CD4-positive, alpha-beta T cell (primary cell): ENCODE results near the gene GPR142. TPM values are rescaled to one million over a fixed set of nuclear protein-coding genes. Genes with fewer than 3 reads are reported as not detected.

Experiments
- ATAC-seq: fragments of 200-7000 bp; cut with Tn5 transposase; one replicate; pipeline ENCODE4 v1.10.0; 2022; ENCODE audit warnings: mild to moderate bottlenecking; ENCODE audit not compliant: poor library complexity
- CTCF ChIA-PET: fragments of 350-600 bp; sonication (Branson Sonifier 250); formaldehyde crosslinking; loops from one replicate; lab custom pipeline; 2021; ENCODE audit warnings: antibody characterized with exemption, inconsistent platforms; lab: Charles Lee
- POLR2A ChIA-PET: fragments of 350-600 bp; sonication (Branson Sonifier 250); formaldehyde crosslinking; loops from one replicate; lab custom pipeline; 2021; ENCODE audit warnings: antibody characterized with exemption, inconsistent platforms; lab: Charles Lee
- DNase-seq, 14 experiments: peaks; one replicate each; pipeline ENCODE4 v3.0.0-alpha.2; 2013 to 2020; ENCODE audit warnings: mixed read lengths in 2 of 14
- H3K27ac ChIP-seq, 2 donors: one replicate each; pipeline versions ENCODE4 v1.5.1 to v1.7.0; 2013; ENCODE audit warnings: low read length in 2 of 2, low read depth in 1 of 2, mild to moderate bottlenecking in 1 of 2
- H3K27me3 ChIP-seq, 2 experiments: 1 replicate in 1 of 2; 2 replicates in 1 of 2; pipeline versions ENCODE4 v1.6.1 to v1.7.0; 2013; ENCODE audit warnings: low read length in 2 of 2, control low read depth in 1 of 2, mild to moderate bottlenecking in 1 of 2, moderate library complexity in 1 of 2; ENCODE audit not compliant: insufficient read depth in 2 of 2, control insufficient read depth in 1 of 2
- H3K36me3 ChIP-seq: one replicate; pipeline ENCODE4 v1.6.1; 2013; ENCODE audit warnings: low read length, control low read depth; ENCODE audit not compliant: insufficient read depth
- H3K4me1 ChIP-seq: one replicate; pipeline ENCODE4 v1.6.1; 2013; ENCODE audit warnings: low read length, control low read depth; ENCODE audit not compliant: insufficient read depth
- H3K4me3 ChIP-seq: one replicate; pipeline ENCODE4 v1.5.1; 2013; ENCODE audit warnings: mild to moderate bottlenecking, low read length, moderate library complexity
- H3K9me3 ChIP-seq, 2 experiments: 1 replicate in 1 of 2; 2 replicates in 1 of 2; pipeline versions ENCODE4 v1.6.1 to v1.7.0; 2013; ENCODE audit warnings: low read length in 2 of 2, mild to moderate bottlenecking in 2 of 2, control low read depth in 1 of 2, moderate library complexity in 1 of 2; ENCODE audit not compliant: control insufficient read depth in 1 of 2, insufficient read depth in 1 of 2
- H3K27ac Mint-ChIP-seq: one replicate; pipeline ENCODE4 v1.8.0; 2020; ENCODE audit warnings: mixed read lengths
- H3K27me3 Mint-ChIP-seq: one replicate; pipeline ENCODE4 v1.8.0; 2021; ENCODE audit warnings: mixed read lengths
- H3K36me3 Mint-ChIP-seq: one replicate; pipeline ENCODE4 v1.8.0; 2021; ENCODE audit warnings: low read depth, mixed read lengths
- H3K4me1 Mint-ChIP-seq: one replicate; pipeline ENCODE4 v1.8.0; 2021; ENCODE audit warnings: low read depth, mixed read lengths
- H3K4me3 Mint-ChIP-seq: one replicate; pipeline ENCODE4 v1.8.0; 2020; ENCODE audit warnings: mild to moderate bottlenecking, mixed read lengths
- H3K9me3 Mint-ChIP-seq: one replicate; pipeline ENCODE4 v1.8.0; 2020; ENCODE audit warnings: mixed read lengths
- CTCF ChIP-seq: fragments of 200-600 bp; IDR thresholded peaks from one replicate; pipeline ENCODE4 v1.8.0; 2022; ENCODE audit warnings: antibody characterized with exemption, mild to moderate bottlenecking
- intact Hi-C, 2 experiments: fragments of 100-400 bp; cut with DNase I in 1 of 2; cut with micrococcal nuclease in 1 of 2; formaldehyde crosslinking; loops; one replicate each; pipeline versions ENCODE4 v1.15.1 to v1.9.0; 2023 to 2025; cut with DNase I, micrococcal nuclease
- total RNA-seq, 174 experiments: library from RNA in 2 of 174; stranded (reverse) in 2 of 174; gene quantifications; one replicate each; pipeline ENCODE4 v1.2.3 and lab custom pipeline; 2021 to 2026

Gene GPR142
- total RNA-seq, 2 experiments from 2014 or later: not detected

DNA sequence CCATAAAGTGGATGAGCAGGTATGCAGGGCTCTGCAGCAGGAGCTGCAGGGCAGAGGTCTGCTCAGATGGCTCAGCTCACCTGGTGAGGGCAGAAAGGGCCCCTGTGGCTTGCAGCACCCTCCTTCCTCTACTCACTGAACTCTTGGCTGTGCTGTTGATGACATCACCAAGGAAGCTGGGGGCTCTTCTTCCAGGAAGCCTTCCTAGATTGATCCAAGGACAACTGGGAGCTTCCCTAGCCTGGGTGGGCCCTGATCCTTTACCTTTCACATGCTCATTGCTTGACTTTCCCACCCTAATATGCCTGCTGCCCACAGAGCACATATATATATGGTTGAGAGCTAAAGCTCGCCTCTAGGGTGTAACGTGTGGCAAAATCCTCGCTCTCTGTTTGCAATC, 38.8 kb upstream of the GPR142 start:
- DNase-seq (no peak), ATAC-seq (no peak)
- Mint-ChIP-seq H3K4me1 (peaks cover 28% of the 10 kb centered on the region), H3K9me3 (no peaks in the 10 kb centered on the region), H3K27me3 (peaks cover 18% of the 10 kb centered on the region), H3K36me3 (no peaks in the 10 kb centered on the region), H3K27ac (no peak overlapping the region), H3K4me3 (no peak overlapping the region)
- H3K4me1 ChIP-seq: peaks cover 38% of the 10 kb centered on the region
- no peaks in the 10 kb centered on the region for H3K9me3 ChIP-seq
- ChIA-PET CTCF (no interaction called here), POLR2A (no interaction called here)
- H3K27ac ChIP-seq: no peak overlapping the region
- peaks cover 0 to 6% of the 10 kb centered on the region in 2 experiments for H3K27me3 ChIP-seq
- H3K4me3 ChIP-seq: no peak overlapping the region
- intact Hi-C loops: no loop called here
- H3K36me3 ChIP-seq: no peaks in the 10 kb centered on the region
- no peak for TF ChIP-seq CTCF

- POLR2A ChIA-PET: no interaction called here
Observed at GRCh38 chr17:74329378-74329777, 37.9 kb upstream of the GPR142 start.

DNA sequence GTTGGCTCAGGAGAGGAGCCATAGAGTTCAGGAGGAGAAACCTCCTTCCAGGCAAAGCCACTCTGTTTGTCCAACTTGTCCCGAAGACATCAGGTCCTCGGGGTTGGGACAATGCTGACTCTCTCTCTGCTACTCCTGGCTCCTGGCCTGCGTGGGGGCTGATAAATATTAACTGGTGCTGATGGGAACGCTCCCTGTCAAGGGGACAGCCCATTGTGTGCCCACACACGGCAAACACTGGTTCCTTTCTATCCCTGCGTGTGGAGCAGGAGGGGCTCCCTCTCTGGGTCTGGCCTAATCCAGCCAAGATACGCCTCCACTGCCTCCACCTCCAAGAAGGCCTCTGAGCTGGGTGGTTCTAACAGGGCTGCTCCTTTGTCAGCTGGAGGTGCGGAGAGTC, 36.9 kb upstream of the GPR142 start:
- Histone ChIP-seq H3K9me3 (no peaks in the 10 kb centered on the region), H3K36me3 (no peaks in the 10 kb centered on the region), H3K4me1 (peaks cover 33% of the 10 kb centered on the region), H3K27ac (no peak overlapping the region), H3K4me3 (no peak overlapping the region), H3K27me3 (peaks cover 0 to 6% of the 10 kb centered on the region in 2 experiments)
- ChIA-PET POLR2A (no interaction called here), CTCF (no interaction called here)
- Mint-ChIP-seq H3K4me1 (peaks cover 25% of the 10 kb centered on the region), H3K9me3 (no peaks in the 10 kb centered on the region), H3K4me3 (no peak overlapping the region), H3K27ac (no peak overlapping the region), H3K27me3 (peaks cover 13% of the 10 kb centered on the region), H3K36me3 (no peaks in the 10 kb centered on the region)
- no peak for TF ChIP-seq CTCF
- no peak for ATAC-seq
- intact Hi-C loops: no loop called here
- no peak for DNase-seq

More at GRCh38 chr17:74329378-74329777, 37.9 kb upstream of the GPR142 start:
- CTCF ChIA-PET: no interaction called here
- Mint-ChIP-seq H3K4me3 (no peak overlapping the region), H3K27me3 (peaks cover 18% of the 10 kb centered on the region), H3K36me3 (no peaks in the 10 kb centered on the region), H3K9me3 (no peaks in the 10 kb centered on the region), H3K4me1 (peaks cover 28% of the 10 kb centered on the region), H3K27ac (no peak overlapping the region)
- Histone ChIP-seq H3K4me3 (no peak overlapping the region), H3K9me3 (no peaks in the 10 kb centered on the region), H3K27ac (no peak overlapping the region), H3K4me1 (peaks cover 38% of the 10 kb centered on the region), H3K36me3 (no peaks in the 10 kb centered on the region), H3K27me3 (peaks cover 0 to 6% of the 10 kb centered on the region in 2 experiments)
- no peak for TF ChIP-seq CTCF
- DNase-seq: no peak
- intact Hi-C loops: no loop called here
- ATAC-seq: no peak
